Measurements from ENCODE around the gene CYTH3. TPM values are rescaled to one million over a fixed set of nuclear protein-coding genes. Genes with fewer than 3 reads are reported as not detected.

Gene CYTH3
- total RNA-seq, 2 donors from 2014 or later: 12.3 to 37.7 TPM

- intact Hi-C loops (cut with DNase I): no loop called here
- 77% methylated on average over 4 of the region's 4 CpGs for WGBS
- no peak for DNase-seq (ENCODE audit: low spot score)
- Histone ChIP-seq H3K4me1 (replicated peaks) (no peaks in the 10 kb centered on the region), H3K27ac (no peak overlapping the region), H3K9me3 (no peaks in the 10 kb centered on the region), H3K36me3 (peaks cover 0 to 4% of the 10 kb centered on the region in 2 donors), H3K4me3 (no peak overlapping the region), H3K27me3 (replicated peaks; ENCODE audit: insufficient read depth) (no peaks in the 10 kb centered on the region)
- no peak for TF ChIP-seq POLR2AphosphoS5 (IDR thresholded peaks at IDR 0.05)
- TF ChIP-seq POLR2A (IDR thresholded peaks at IDR 0.05): no peak
- TF ChIP-seq CTCF (IDR thresholded peaks at IDR 0.05): no peak
Observed at GRCh38 chr7:6175645-6176044, 96.8 kb downstream of the CYTH3 start.

- no peak for TF ChIP-seq POLR2A (IDR thresholded peaks at IDR 0.05)
- TF ChIP-seq POLR2AphosphoS5 (IDR thresholded peaks at IDR 0.05): no peak
- TF ChIP-seq CTCF (IDR thresholded peaks at IDR 0.05): no peak
- DNase-seq (ENCODE audit: low spot score): no peak
- Histone ChIP-seq H3K4me1 (replicated peaks) (no peaks in the 10 kb centered on the region), H3K4me3 (no peak overlapping the region), H3K27ac (no peak overlapping the region), H3K36me3 (peaks cover 0 to 9% of the 10 kb centered on the region in 2 donors), H3K9me3 (no peaks in the 10 kb centered on the region), H3K27me3 (replicated peaks; ENCODE audit: insufficient read depth) (no peaks in the 10 kb centered on the region)
- 84% methylated on average over 14 of the region's 14 CpGs for WGBS
- intact Hi-C loops (cut with DNase I): no loop called here
Observed at GRCh38 chr7:6172910-6173295, 99.5 kb downstream of the CYTH3 start.

- no peaks in the 10 kb centered on the region for H3K4me1 ChIP-seq (replicated peaks)
- WGBS: 85% methylated on average over 20 of the region's 20 CpGs
- DNase-seq (ENCODE audit: low spot score): no peak
- H3K27ac ChIP-seq: no peak overlapping the region
- H3K36me3 ChIP-seq: peaks cover 0 to 9% of the 10 kb centered on the region in 2 donors
- TF ChIP-seq POLR2AphosphoS5 (IDR thresholded peaks at IDR 0.05): no peak
- TF ChIP-seq CTCF (IDR thresholded peaks at IDR 0.05): no peak
- TF ChIP-seq POLR2A (IDR thresholded peaks at IDR 0.05): no peak
- no peak overlapping the region for H3K4me3 ChIP-seq
- H3K9me3 ChIP-seq: no peaks in the 10 kb centered on the region
- intact Hi-C loops (cut with DNase I): no loop called here
- H3K27me3 ChIP-seq (replicated peaks; ENCODE audit: insufficient read depth): no peaks in the 10 kb centered on the region
Observed at GRCh38 chr7:6172224-6172909, 100.1 kb downstream of the CYTH3 start.

GRCh38 chr7:6171532-6172223 lies 100.7 kb downstream of the CYTH3 start:
- H3K4me3 ChIP-seq: no peak overlapping the region
- no peaks in the 10 kb centered on the region for H3K9me3 ChIP-seq
- peaks cover 0 to 9% of the 10 kb centered on the region in 2 donors for H3K36me3 ChIP-seq
- H3K4me1 ChIP-seq (replicated peaks): no peaks in the 10 kb centered on the region
- no peaks in the 10 kb centered on the region for H3K27me3 ChIP-seq (replicated peaks; ENCODE audit: insufficient read depth)
- DNase-seq (ENCODE audit: low spot score): no peak
- intact Hi-C loops (cut with DNase I): no loop called here
- H3K27ac ChIP-seq: no peak overlapping the region
- 71% methylated on average over 22 of the region's 22 CpGs for WGBS
- TF ChIP-seq POLR2AphosphoS5 (IDR thresholded peaks at IDR 0.05) (no peak), CTCF (IDR thresholded peaks at IDR 0.05) (no peak), POLR2A (IDR thresholded peaks at IDR 0.05) (no peak)

Data from prostate gland (tissue), 2 donors.